ENCODE data around the gene ETF1.

GRCh38 chr5:138528208-138528607 lies 14.8 kb downstream of the ETF1 start:
- TF ChIP-seq CTCF (IDR thresholded peaks at IDR 0.05) (no peak), POLR2A (IDR thresholded peaks at IDR 0.05) (no peak)
